Central memory CD4-positive, alpha-beta T cell (primary cell): ENCODE measurements around the gene ATP1A3.

ENCODE experiments used
- DNase-seq: peaks from one replicate; pipeline ENCODE4 v3.0.0; 2022

The ATP1A3 gene

DNA sequence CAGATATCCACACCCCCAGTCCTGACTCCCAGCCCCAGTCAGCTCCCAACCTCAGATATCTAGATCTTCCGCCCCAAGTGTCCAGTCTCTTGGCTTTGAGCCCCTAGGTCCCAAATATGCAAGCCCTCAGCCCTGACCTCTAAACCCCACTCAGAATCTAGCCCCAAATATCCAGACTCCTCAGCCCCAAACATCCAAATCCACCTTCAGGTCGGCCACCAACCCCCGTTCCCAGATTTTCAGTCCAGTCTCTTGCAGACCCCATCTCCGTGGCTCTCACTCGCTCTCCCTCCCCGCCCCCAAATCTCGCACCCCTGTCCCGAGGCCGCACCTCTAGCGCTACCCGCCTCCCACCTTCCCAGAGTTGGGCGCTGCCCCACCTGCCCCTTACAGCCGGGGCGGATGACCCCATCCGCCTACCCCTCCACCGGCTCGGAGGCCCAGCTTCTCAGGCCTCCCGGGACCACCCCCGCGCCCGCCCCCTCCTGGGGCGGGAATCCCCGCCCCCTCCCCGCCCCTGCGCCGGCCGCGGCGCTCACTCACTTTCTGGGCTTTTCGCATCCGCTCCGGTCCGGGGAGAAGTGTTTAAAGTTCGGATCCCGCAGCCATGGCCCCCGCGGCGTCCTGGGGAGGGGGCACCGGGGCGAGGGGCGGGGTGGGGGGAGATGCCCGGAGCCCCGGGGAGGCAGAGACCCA lies 66.4 kb downstream of the ATP1A3 start:
- DNase-seq, result no peak

DNA sequence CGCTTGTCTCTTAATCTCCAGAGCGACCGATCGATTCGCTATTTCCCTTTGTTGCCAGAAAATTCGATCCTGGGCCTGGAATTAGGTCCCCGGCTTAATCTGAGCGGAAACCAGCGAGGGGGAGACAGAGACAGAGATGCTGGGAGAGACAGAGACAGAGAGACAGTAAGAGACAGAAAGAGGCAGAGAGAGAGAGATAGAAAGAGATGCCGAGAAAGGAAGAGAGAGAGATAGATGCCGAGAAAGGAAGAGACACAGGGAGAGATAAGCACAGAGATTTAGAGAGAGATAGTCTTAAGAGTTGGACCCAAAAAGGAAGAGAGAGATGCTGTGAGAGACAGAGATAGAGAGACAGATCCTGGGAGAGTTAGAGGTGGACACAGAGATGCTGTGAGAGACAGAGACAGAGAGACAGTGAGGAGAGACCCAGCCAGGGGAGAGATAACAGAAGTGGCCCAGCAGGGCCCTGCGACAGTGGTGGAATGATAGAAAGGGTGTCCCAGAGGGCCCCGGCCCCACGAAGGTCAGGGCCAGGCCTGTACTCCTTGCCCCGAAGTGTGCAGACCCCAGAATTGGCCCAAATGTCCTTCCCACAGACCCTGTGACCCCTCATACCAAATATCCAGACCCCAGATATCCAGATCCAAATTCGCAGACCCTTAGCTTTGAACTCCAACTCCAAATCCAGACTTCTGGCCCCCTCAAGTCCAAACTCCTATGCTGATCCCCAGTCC lies 67.1 kb downstream of the ATP1A3 start:
- no peak for DNase-seq

DNA sequence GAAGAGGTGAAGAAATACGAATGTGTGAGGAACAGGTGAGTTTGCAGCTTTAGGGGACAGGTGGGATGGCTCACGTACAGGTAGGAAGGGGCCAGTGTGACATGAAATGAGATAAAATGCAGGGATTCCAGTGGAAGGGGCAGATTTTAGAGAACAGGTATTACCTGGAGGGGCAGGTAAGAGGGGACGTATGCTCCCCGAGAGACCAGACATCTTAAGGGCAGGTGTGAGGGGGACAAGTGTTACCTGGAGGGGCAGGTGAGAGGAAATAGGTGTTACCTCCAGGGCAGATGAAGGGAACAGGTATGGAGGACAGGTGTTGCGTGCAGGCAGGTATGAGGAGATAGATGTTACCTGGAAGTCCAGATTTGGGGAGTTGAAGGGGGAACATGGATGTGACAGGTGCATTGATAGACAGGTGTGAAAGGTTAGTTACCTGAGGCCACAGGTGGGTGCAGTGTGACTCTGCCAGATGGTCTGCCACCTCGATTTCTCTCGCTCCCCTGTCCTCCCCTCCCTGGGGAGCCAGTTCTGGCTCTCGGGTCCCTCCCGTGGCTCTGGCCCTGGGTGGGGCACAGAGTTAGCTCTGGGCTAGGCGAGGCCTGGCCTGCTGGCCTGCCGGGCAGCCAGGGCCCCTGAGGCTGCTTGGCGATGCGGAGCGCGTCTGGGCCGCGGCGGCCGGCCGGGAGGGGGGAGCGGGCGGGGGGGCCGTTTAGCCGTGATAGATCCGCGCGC lies 67.8 kb downstream of the ATP1A3 start:
- no peak for DNase-seq

- DNase-seq, result no peak
These were observed 68.6 kb downstream of the ATP1A3 start for GRCh38 chr19:41925208-41926003.

DNA sequence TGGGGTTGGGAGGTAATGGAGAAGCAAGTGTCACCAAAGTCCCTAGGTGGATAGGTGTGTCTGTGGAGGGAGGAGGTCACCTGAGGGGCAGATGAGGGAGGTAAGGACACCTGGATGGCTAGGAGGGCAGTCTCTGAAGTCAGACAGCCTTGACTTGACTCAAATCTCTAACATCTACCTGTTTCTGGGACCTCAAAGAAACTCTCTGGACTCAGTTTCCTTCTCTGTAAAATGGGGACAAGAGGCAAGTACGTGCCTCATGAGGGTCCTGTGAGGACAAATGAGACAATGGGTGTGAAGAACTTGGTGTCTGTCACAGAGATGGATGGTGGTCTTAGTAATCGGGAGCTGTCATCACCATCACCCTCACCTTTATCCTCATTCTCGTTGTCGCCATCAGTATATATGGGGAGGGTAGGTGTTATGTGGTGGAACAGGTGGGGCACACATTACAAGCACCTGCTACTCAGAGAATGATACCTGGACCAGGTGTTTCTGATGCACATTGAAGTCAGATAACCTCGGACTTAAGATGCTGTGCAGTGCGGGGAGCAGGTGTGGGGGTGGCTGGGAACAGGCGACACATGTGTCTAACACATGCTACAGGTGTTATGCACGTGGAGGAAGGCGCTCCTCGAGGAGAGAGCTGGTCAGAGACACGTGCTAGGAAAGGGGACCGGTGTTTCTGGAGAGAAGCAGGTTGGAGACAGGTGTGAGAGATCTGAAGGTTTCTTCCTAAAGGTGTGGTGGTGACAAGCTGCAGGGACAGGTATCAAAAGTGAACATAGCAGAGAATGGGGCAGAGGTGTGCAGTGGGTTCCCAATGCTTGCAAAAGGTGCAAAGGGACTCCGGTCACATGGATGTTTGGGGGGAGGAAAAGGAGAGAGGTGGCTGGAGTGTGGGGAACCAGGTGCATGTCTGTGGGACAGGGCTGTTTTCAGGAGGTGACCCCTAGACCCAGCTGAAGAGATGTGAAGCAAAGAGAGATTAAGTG lies 69.6 kb downstream of the ATP1A3 start:
- DNase-seq, result no peak

DNA sequence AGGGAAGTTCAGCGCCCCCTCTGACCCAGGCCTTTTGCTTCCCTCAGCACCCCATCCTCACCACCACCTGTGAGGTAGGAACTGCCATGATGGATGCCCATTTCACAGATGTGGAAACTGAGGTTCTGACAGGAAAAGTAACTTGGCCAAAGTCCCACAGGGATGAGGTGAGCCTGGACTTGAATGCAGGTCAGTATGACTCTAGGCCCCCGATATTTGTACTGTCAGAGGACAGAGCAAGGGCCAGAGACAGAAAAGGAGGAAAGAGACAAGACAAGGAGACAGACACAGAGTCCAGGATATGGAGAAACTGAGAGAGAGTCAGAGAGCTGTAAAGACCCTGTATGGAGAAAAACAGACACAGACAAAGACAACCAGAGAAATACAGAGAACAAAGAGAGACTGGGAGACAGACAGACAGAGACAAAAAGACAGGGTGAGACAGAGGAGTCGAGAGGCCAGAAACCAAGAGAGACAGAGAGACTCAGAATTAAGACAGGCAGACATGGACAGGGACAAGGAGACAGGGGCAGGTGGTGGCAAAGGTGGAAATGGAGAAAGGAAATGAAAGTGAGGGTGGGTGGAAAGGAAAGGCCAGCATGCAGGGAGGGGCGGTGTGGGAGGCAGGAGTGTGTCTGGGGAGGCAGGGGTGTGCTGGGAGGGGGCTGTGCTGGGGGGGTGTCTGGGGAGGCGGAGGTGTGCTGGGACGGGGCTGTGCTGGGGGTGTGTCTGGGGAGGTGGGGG lies 70.8 kb downstream of the ATP1A3 start:
- no peak for DNase-seq

GRCh38 chr19:41922585-41922984 lies 71.4 kb downstream of the ATP1A3 start:
- DNase-seq, result no peak

GRCh38 chr19:41921577-41922576 lies 72.2 kb downstream of the ATP1A3 start:
- DNase-seq, result no peak

- DNase-seq, result no peak
These were observed 73.0 kb downstream of the ATP1A3 start for GRCh38 chr19:41920882-41921576.

DNA sequence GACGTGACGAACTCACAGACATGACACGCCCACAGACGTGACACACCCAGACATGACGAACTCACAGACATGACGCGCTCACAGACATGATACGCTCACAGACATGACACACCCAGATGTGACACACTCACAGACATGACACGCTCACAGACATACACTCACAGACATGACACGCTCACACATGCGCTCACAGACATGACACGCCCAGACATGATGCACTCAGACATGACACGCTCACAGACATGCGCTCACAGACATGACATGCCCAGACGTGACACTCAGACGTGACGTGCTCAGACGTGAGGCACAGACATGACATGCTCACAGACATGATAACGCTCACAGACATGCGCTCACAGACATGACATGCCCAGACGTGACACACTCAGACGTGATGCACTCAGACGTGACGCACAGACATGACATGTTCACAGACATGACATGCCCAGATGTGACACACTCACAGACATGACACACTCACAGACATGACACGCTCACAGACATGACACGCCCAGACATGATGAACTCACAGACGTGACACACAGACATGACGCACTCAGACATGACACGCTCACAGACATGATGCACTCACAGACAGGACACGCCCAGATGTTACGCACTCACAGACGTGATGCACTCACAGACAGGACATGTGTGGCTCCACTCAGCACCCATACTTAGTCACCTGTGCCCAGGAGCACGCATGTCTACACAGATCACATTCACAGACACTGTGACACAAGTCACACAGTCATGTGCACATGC lies 73.9 kb downstream of the ATP1A3 start:
- DNase-seq, result no peak

GRCh38 chr19:41918653-41919244 lies 75.3 kb downstream of the ATP1A3 start:
- DNase-seq, result no peak

GRCh38 chr19:41918095-41918494 lies 75.9 kb downstream of the ATP1A3 start:
- no peak for DNase-seq

GRCh38 chr19:41917676-41918075 lies 76.4 kb downstream of the ATP1A3 start:
- DNase-seq, result no peak
